NCI-H748 (cell line): ENCODE measurements around the gene CD74.

Source experiments
- DNase-seq: peaks from one replicate; lab custom pipeline; 2025; ENCODE audit not compliant: unreplicated experiment; lab: John Stamatoyannopoulos, UW

The CD74 gene

DNA sequence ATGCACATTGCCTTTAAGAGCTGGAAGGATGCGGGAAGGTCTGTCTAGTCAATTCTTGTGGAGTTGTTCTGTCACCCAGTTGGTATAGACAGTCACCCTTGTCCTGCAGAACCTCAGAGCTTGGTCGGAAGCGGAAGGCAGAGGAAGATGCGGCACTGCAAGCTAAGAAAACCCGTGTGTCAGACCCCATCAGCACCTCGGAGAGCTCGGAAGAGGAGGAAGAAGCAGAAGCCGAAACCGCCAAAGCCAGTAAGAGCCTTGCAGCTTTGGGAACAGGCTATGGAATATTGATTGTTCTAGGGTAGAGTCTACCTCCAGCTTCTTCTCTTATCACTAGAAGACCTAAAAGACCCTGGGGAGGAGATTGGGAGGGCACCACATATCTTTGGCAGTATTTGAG is 48.7 kb downstream of the CD74 start:
- DNase-seq = no peak

DNA sequence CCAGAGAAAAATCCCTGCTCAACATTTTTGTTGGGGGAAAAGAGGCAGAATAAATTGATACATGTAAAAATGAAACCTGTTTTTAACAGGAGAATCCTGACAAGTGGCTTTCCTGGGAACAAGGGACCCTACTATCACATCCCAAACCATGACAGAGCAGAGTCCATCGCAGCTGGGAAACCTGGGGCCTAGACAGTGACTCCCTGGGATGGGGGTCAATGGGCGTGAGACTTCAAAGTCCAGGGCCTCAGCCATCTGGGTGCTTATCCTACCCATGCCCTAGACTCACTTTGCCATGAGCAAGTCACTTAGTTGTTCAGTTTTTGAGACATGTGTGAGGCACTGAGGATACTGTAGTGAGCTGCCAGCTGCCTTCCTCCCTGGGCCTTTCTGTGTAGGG is 49.5 kb downstream of the CD74 start:
- no peak for DNase-seq

DNA sequence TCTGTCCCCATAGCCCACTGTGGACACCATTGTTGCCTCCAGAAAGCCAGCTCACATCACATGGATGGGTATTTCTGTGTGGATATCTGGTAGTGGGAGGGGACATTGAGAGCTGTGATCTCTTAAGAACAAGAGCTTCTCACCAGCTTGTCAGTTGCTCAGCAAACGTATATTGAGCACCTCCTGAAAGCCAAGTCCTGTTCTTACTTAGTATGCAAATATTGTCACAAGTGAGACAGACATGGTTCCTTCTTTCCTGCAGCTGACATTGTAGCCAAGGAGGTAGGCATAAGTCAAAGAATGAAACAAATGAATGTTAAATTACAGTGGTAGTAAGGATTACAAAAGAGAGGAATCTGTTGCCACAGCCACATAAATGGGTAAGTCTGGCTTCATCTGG is 51.4 kb downstream of the CD74 start:
- DNase-seq = no peak

DNA sequence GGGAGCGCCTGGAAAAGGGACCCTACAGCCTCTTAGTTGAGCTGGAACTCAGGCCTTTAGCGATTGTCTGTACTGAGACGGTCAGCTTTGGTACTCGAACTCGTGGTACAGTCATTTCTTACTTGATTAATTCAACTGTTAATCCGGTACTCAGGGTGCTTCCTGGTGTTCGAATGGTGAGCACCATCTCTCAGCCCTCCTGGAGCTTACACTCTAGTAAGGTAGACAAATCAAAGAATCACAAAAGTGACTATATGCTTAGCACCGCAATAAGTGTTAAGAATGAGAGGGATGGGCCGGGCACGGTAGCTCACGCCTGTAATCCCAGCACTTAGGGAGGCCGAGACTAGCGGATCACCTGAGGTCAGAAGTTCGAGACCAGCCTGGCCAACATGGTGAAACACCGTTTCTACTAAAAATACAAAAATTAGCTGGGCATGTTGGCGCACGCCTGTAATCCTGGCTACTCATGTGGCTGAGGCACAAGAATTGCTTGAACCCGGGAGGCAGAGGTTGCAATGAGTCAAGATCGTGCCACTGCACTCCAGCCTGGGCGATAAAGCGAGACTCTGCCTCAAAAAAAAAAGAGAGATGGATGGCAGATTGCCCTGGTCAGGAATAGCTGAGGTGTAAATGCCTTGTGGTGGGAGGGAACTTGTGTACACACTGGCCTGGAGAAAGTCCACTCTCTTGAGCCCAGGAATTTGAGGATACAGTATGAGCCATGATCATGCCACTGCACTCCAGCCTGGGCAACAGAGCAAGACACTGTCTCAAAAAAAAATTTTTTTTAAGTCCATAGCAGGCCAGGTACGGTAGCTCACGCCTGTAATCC is 54.2 kb downstream of the CD74 start:
- DNase-seq = peak; percentile 52

DNA sequence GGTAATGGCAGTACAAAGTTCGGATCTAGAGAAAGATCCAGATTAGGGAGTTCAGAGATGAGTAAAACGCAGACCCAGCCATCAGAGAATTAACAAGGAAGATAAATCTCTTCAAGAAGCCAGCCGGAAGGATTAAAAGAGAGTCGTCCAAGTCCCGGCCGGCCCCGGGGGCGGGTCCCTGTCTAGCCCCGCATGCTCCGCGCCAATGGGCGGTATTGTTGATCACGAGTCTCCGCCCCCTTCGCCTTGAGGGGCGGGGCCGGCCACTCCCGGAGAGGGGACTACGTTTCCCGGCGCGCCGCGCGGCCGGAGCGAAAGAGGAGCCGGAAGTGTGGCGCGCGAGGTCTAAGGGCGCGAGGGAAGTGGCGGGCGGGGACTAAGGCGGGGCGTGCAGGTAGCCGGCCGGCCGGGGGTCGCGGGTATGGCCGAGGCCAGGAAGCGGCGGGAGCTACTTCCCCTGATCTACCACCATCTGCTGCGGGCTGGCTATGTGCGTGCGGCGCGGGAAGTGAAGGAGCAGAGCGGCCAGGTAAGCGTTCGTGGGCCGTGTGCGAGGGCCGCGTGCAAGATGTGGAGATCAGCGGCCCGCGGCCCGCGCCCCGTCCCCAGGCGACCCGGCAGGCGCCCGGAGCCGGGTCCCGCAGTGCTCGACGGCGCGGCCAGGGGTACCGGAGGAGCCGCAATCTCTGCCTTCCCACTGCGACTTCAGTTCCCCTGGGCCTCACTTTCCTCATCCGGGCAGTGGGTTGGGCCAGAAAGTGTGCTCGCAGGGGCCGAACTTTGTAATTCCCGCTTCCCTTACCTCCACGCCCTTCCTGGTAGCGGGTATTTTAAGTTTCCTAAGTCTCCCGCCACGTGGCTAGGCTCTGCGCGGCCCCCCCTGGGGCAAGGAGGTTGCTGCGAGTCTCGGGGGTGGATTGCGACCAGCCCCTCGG is 55.1 kb downstream of the CD74 start, which contains the start of gene TCOF1:
TCOF1 (plus strand) TSS at position 372 of the 935 bp plus-strand sequence; CDS start at position 422, 50 bp downstream.
- peak; percentile 97 for DNase-seq

DNA sequence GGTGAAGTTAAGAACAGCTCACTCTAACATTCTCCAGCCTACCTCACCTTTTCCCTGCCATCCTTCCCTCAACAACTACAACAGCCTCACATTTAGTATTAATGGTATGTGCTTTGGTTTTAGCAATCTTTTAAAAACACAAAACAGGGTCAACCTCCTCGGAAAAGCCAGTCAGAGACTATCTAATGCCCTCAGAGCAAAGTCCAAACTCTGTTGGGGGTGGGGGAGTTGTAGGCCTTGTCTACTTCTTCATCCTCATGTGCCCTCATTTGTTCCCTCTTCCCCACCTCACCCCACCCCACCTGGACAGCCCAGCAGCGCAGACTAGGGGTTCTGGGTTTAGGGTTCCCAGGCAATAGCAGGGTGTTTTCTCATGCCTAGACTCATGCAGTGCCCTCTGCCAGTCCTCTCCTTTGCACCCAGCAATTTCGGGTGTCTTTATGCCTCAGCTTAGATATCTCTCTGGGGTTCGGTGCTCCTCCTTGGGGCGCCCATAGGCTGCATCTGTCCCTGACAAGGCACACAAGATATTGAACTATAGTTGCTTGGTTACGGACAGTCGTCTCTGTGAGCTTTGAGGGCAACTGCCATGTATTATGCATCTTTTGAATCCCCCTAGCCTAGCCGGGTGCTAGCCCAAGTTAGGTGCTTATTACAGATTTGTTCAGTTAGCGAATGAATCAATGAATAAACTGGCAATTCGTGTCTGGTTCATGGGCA is 56.0 kb downstream of the CD74 start:
- DNase-seq = no peak

DNA sequence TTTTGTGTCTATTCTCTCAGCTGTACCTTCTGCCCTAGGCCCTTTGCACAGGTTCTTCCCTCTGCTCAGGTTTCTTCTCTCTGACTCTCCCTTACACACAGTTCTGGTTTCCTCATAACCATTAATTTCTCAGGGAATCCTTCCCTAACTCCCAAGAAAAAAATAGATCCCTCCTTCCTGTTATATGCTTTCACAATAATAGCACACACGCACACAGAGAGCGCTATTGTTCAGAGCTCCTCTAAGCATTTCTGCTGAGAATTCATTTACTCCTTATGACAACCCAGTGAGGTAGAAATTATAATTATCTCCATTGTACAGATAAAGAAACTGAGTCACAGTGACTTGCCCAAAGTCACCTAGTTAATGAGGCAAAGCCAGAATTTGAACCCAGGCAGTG is 56.9 kb downstream of the CD74 start:
- DNase-seq = no peak

DNA sequence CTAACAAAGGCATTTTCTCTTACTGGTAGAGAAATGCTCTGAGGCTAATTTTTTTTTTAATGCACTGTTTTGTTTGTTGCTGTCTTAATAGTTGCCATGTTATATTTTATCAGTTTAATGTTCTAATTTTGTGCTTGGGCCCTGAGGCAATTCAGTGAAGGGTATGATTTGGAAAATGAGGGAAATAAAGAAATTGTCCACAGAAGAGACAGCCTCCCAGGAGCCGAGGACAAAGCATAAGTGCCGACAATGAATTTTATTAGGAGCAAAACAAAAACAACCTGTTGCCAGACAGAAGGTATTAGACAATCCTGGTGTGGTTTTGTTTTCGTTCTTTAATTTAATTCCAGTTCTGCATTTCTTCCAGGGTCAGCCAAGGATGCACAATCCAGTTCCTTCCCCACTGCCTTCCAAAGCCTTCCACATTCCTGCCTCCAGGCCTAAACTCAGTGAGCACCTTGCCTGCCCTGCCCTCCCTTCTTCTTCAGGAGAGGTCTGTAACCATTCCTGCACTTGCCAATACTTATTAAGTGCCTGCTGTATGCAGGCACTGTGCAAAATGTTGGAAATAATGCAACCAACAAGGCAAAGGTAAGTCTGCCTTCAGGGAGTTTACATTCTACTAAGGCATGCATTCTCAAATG is 59.6 kb downstream of the CD74 start:
- no peak for DNase-seq

DNA sequence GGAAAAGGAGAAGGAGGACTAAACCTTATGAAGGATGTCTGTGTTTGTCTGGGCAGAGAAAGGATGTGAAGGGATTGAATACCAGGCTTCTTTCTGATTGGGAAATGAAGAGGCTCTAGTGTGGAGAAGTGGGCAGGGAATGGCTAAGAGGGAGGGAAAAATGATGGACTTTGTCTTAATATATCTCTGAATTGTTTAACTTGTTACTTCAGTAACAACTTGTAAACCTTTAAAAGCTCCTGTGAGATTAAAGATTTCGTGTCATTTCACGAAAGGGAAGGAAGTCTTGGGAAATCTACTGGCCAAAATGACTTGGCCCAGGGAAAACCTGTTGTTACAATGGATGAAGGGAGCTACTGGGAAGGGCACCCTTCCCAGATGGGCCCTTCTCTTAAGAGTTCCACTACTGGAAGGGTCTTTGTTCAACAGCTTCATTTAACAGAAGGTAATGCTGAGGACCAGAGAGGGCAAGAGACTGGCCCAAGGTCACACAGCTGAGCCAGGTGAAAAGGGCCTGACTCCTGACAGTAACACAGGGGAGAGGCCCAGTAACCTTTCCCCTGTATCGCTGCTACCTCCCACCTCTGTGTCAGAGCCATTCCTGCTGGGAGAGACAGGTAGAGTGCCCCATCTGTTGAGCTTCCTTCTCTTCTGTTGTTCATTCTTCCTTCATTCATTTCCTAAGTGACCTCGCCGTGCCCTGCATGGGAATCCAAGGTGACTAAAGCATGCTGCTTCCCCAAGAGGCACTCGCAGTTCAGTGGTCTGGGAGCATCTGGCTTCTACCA is 60.3 kb downstream of the CD74 start:
- no peak for DNase-seq
